NCI-H1694 (cell line): ENCODE results near the gene GATA5.

Source experiments
- DNase-seq: peaks from one replicate; lab custom pipeline; 2025; lab: John Stamatoyannopoulos, UW

GATA5 gene

GRCh38 chr20:62475772-62476055 is at the start of gene GATA5:
Gene GATA5 (minus strand): TSS chr20:62475995. CDS start chr20:62475521, 474 bp downstream.
- no peak for DNase-seq

DNA sequence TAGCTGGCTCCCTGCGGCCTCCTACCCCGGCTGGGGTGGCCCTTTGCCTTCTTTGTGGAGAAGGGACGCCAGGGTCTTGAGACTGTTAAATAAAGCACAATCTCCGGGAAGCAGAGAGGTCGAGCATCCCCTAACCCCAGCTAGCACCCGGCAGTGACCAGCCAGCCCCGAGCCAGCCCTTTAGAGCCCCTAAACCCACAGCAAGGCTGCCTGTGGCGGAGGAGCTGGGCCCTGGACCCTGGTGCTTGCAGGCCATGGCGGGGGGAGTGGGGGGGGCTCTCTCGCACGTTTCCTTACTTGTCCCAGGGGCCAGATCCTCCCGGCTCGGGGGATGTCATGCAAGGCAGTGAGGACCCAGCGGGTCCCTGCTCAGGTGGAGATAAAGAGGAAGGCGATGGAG is 49.2 kb upstream of the GATA5 start:
- DNase-seq: no peak

DNA sequence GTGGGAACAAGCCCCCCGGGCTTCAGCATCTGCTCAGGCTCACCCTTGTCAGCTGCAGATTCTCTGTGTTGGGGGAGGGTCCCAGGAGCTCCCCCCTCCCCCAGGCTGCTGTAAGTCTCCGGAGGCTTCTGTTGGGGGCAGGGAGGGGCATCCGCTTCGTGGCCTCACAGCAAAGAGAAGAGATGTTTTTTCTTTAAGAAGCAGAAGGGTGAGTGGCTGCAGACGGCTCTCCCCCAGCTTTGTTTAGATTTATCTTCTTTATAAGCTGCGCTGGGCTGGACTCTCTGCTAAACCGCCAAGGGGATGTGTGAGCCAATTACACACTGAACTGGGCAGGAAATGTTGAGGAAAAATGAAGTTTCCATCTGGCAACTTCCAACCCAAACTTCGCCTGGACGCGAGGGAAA is 48.7 kb upstream of the GATA5 start:
- no peak for DNase-seq

DNA sequence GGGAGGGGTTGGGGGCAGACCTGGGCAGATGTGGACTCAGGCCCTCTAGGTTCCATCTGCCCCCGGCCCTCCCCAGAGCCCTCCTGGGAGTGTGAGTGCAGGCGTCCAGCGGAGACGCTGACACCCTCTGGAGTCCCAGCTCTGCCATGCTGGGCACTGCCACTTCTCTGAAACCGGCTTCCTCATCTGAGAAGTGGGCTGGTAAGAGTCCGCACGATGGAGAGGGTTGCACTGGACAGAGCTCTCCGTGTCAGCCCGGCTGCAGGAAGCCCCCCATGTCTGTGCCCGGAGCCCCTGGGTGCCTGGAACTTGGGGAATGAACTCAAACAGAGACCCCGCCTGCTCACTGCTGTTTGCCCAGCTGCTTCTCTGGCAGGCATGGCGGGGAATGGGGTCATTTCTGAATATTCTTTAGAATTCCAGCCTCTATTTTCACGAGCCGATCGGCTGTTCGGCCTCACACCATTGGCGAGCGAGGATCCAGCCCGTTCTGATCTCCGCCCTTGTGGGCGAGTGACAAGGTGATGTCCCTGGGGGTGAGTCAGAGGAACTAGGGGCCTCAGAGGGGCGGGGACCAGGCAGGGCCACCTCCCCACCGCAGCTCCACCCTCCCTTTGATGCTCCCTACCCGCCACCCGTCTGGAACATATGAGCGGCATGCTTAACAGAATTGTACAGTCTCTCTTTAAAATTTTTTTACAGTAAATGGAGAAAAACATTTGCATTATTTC is 47.8 kb upstream of the GATA5 start:
- DNase-seq: no peak

DNA sequence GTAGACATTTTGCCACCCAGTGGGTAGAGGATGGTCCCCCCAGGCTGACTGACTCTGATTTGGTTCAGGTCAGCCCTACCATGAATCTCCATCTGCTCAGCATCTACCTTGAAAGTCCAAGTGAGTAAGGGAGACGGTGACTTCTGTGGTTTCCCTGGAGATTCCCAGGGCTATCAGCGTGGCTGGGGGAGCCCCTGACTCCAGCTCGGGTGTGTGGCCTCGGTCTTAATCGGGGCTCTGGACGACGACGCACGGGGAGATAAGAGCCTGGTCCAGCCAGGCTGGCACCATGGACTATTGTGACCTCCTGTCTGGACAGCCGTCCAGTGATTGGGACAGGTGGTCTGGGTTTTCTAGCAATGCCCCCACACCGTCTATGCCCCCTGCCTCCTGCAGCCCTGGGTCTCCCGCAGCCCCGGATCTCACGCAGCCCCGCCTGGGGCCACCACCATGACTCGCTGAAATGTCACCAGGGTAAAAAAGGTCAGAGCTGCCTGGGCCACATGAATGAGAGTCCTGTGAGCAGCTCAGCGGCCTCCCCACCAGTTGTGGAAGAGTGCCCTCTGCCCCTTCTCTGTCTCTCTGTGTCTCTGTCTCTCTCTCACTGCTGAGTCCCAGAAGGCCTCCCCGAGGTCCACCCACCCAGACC is 47.1 kb upstream of the GATA5 start:
- no peak for DNase-seq

DNA sequence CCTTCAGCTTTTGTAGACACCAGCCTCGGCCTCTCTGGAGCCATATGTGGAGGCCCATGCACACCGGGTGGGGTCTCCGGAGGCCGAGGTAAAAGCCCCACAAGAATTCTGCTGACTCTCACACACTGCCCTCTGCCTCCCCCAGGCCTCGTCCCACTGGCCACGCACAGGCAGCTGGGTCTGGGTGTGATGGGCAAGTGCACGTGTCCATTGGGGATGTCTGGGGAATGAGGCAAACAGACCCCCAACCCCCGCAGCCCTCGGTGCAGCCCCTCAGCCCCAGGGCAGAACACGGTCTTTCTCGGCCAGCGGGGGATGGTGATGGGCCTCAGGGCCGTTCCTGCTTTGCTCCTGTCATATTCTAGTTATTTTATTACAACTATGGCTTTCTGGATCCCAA is 44.0 kb upstream of the GATA5 start:
- no peak for DNase-seq

GRCh38 chr20:62518911-62519310 is 43.1 kb upstream of the GATA5 start:
- DNase-seq: no peak

- DNase-seq: no peak
These were observed 42.3 kb upstream of the GATA5 start for GRCh38 chr20:62517901-62518610.

DNA sequence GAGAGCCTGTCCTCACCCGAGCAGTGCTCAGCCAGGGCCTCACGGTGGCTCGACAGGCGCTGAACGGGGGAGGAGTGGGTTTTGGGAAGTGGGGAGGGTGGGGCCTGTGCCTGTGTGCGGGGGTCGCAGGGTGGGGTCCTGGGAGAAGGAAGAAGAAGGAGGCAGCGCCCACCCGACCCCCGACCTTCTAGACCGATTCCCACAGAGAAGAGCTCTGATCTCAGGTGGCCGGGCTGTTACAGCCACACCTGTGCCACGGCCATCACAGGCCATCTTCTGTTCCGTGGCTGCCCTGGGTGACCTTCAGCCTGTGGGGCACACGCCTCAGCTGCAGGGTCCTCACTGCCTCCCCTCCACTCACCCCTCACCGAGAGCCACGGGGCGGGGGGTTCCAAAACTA is 41.4 kb upstream of the GATA5 start:
- no peak for DNase-seq

DNA sequence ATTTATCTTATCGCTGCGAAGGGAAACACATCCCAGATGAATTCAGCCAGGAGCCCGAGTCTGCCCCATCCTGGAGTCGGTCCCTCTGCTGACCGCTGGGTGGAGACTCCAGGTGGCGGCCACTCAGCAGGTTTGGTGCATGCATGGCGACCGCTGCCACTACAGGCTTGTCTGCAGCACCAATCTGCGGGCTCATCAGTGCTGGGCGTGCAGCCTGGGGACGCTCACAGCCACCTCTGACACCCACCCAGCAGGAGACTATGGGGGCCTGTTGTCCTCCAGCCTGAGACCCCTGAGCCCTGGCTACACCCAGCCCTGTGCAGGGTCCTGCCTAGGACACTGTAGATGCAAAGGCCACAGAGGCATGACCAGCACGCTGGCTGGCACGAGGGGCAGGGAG is 40.5 kb upstream of the GATA5 start:
- no peak for DNase-seq

DNA sequence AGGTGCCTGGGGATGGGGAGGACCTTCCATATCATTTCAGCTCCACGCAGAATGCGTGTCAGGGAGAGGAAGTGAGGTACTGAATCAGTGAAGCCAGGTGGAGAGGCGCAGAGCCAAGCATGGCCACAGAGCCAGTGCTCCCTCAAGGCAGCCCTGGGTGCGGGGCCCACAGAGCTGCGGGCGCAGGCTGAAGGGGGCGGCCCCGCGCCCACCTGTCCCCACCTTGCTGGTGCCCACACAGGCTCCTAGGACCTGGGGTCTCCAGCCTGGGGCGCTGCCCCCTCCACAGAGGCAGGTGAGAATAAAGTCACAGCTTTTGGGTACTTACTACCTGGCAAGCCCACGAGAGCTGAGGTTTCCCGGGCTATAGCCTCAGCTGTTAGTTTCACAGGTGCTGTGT is 40.0 kb upstream of the GATA5 start:
- no peak for DNase-seq

DNA sequence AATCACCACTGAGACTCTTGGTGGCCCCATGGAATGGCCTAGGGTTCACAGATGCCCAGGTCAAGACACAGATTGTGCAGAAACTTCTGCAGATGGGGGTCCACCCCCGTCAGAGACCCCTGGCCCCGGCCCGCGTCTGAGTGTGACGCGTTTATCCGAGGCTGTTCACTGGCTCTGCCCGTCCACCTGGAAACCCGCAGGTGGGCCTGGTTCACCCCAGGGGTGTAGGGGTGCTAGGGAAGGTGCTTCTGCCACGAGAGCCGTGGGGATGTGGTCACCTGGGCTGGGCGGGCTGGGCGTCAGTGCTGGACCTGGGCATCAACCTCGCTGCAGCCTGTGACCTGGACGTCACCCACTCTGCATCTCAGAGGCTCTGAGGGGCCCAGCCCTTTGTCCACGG is 39.5 kb upstream of the GATA5 start:
- no peak for DNase-seq

- no peak for DNase-seq
These were observed 38.2 kb upstream of the GATA5 start for GRCh38 chr20:62513991-62514390.

GRCh38 chr20:62511915-62512610 is 36.3 kb upstream of the GATA5 start:
- no peak for DNase-seq

- no peak for DNase-seq
These were observed 35.6 kb upstream of the GATA5 start for GRCh38 chr20:62511300-62511914.

DNA sequence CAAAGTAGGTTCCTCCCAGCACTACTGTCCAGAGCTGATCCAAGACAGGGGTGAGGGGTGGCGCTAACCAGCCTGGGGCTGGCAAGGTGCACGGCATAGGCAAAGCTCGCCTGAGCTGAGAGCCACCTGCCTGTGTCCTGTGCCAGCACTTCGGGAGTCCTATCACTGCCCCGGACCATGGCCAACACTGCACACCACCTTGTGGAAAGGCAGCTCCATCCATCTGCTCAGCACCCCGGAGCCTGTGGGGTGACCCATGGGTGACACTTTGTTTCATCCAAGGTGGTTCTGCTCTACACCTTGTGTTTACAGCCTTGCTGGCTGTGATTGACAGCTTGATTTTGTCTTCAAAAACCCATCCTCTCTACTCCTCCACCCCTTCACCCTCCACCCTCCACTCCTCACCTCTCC is 32.9 kb upstream of the GATA5 start:
- DNase-seq: no peak

DNA sequence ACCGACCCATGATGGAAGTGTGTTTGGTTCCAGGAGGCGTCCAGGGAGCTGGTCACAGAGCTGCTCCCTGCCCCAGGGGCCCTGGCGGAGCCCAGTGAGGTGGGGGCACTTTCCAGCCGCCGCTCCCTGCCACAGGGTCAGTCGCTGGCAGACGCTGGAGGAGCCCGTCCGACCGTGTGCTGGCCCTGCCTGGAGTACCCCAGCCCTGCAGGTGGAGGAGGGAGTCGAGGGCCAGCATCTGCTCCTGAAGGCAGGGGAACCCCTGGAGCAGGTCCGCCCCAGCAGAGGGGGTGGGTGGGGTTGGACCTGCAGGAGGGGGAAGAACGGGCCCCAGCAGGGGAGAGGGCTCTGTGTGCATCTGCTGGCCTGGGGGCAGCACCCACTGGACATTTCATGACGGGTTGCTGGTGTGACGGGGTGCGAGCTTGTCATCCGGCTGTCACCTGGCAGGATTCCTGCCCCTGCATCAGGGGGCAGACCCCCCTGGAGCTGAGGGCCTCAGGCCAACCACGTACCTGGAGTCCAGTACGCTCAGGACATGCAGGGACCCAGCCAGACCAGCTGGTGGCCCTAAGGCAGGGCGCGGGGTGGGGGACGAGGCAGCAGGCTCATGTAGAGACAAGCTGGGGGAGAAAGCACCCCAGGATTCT is 32.3 kb upstream of the GATA5 start:
- no peak for DNase-seq

DNA sequence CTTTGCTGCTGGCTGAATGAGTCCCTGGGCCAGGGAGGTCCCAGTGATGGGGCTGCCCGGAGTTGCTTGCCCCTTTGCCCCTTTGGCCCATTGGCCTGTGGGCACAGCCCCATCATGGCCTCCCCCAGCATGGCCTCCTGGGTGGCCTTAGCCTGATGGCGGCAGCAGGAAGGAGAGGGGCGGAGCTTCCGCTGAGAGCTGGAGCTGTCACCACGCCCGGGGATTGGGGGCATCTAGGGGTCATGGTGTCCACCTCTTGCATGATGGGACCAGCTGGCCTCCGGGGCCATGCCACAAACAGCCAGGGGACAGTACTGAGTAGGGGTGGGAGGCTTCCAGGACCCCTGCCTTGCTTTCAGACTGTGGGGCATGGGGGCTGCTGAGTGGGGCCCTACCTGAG is 31.5 kb upstream of the GATA5 start:
- DNase-seq: no peak

DNA sequence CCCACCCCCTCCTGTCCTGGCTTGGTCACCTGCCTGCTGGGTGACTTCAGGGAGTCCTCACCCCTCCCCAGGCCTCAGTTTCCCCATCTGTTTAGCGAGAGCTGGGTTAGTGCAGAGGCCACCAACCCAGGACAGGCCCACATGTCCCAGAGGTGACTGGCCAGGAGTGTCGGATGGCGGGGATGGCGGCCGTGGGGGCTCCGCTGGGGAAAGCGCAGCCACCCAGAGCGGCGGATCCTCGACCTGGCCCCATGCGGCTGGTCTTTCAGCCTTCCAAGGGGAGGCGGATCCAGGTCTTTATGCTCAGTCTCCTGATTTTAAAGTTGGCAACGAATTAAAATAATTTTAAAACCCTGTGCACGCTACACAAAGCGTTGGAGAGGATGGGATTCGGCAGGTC is 31.0 kb upstream of the GATA5 start:
- DNase-seq: no peak

DNA sequence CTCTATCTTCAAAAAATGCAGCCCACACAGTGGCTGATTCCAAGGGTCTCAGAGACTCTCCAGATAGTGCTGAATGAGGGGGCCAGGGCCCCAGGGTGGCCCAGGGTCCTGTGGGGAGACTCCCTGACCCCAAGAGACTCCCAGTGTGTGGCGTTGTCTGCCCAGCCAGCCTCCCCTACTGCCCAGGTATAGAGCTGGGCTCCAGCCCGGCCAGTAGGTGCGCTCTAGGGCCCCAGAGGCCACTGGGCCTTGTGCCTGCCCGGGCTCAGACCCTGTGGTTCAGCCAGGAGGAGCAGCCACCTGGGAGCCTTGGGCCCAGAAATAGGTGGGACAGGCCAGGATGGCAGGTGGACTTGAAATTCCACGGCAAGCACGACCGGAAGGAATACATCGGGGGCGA is 30.3 kb upstream of the GATA5 start:
- DNase-seq: no peak

- DNase-seq: no peak
These were observed 29.7 kb upstream of the GATA5 start for GRCh38 chr20:62505337-62506045.
